KBM-7 (cell line): ENCODE data around the gene HPCAL1.
"Not testable (repeated sequence)": the region's sequence is repeated elsewhere in the genome, so short reads cannot be mapped to it uniquely, and the experiment has no call there.

Experiments used
- DNase-seq: peaks from one replicate; pipeline ENCODE4 v3.0.0-alpha.2; 2015
- in situ Hi-C: fragments of 300-500 bp; cut with MboI; formaldehyde crosslinking; loops from 2 replicates; pipeline ENCODE4 v1.14.3; 2020; ENCODE audit warnings: low sequenced_read_pairs, low pct_unique_long_range_greater_than_20kb, mixed read lengths

HPCAL1 gene

GRCh38 chr2:10302479-10303180 is at the start of gene HPCAL1:
Gene HPCAL1, plus strand, starts transcription at chr2:10302904. Its CDS starts 116,854 bp downstream, at chr2:10419758.
- DNase-seq = peak; percentile 93
- in situ Hi-C loops = no loop called here

GRCh38 chr2:10253596-10254372 is 48.9 kb upstream of the HPCAL1 start:
- in situ Hi-C loops = no loop called here
- DNase-seq = no peak

- in situ Hi-C loops = no loop called here
Measured at GRCh38 chr2:10254373-10255188, 48.1 kb upstream of the HPCAL1 start.

GRCh38 chr2:10255189-10256030 is 47.3 kb upstream of the HPCAL1 start:
- DNase-seq = no peak
- in situ Hi-C loops = no loop called here

More at GRCh38 chr2:10254373-10255188, 48.1 kb upstream of the HPCAL1 start:
- DNase-seq = no peak

GRCh38 chr2:10256031-10256514 is 46.6 kb upstream of the HPCAL1 start:
- DNase-seq = no peak
- in situ Hi-C loops = no loop called here

GRCh38 chr2:10256515-10257031 is 46.1 kb upstream of the HPCAL1 start:
- DNase-seq = no peak
- in situ Hi-C loops = no loop called here

GRCh38 chr2:10257036-10257435 is 45.7 kb upstream of the HPCAL1 start:
- in situ Hi-C loops = no loop called here
- DNase-seq = no peak

- in situ Hi-C loops = no loop called here
Measured at GRCh38 chr2:10257500-10258147, 45.1 kb upstream of the HPCAL1 start.

GRCh38 chr2:10258326-10258725 is 44.4 kb upstream of the HPCAL1 start:
- in situ Hi-C loops = no loop called here
- DNase-seq = no peak

More at GRCh38 chr2:10257500-10258147, 45.1 kb upstream of the HPCAL1 start:
- no peak for DNase-seq

GRCh38 chr2:10258726-10259125 is 44.0 kb upstream of the HPCAL1 start:
- in situ Hi-C loops = no loop called here
- no peak for DNase-seq

GRCh38 chr2:10260130-10260529 is 42.6 kb upstream of the HPCAL1 start:
- in situ Hi-C loops = no loop called here
- DNase-seq = no peak

GRCh38 chr2:10263526-10263925 is 39.2 kb upstream of the HPCAL1 start:
- in situ Hi-C loops, DNase-seq: not testable (repeated sequence)

- in situ Hi-C loops = no loop called here
- DNase-seq = no peak
Measured at GRCh38 chr2:10264506-10265328, 38.0 kb upstream of the HPCAL1 start.

- no peak for DNase-seq
- in situ Hi-C loops = no loop called here
Measured at GRCh38 chr2:10265329-10266132, 37.2 kb upstream of the HPCAL1 start.

- no peak for DNase-seq
- in situ Hi-C loops = no loop called here
Measured at GRCh38 chr2:10266133-10266620, 36.5 kb upstream of the HPCAL1 start.

- in situ Hi-C loops = no loop called here
- DNase-seq = no peak
Measured at GRCh38 chr2:10267036-10267435, 35.7 kb upstream of the HPCAL1 start.
